VCaP (cell line): ENCODE data around the gene NCKAP5.

ENCODE experiments used
- H3K27ac ChIP-seq: fragments of 450-650 bp; 2 replicates; pipeline ENCODE4 v1.5.1; 2017
- CTCF ChIP-seq: fragments of 450-650 bp; conservative IDR thresholded peaks from 2 replicates; pipeline ENCODE4 v1.5.1; 2017; ENCODE audit warnings: mild to moderate bottlenecking, moderate library complexity

Gene NCKAP5

DNA sequence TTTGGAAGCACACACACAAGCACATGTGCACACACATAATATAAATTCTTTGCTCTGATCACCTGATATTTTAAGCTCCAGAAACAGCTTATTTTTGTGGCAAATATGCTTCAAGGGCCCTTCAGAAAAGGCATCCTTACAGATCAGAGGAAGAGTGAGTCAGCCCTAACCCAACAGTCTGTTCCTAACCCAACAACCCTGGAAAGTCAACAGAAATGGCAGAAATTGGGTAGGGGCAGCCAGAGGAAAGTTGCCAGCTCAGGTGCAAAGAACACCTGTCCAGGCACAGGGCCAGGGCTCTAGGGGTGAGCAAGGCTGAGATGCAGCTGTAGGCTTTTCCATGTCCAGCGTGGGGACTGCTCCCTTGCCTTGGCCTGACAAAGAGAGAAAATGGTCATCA is 6.4 kb upstream of the NCKAP5 start:
- no peak for TF ChIP-seq CTCF
- H3K27ac ChIP-seq: no peak overlapping the region

DNA sequence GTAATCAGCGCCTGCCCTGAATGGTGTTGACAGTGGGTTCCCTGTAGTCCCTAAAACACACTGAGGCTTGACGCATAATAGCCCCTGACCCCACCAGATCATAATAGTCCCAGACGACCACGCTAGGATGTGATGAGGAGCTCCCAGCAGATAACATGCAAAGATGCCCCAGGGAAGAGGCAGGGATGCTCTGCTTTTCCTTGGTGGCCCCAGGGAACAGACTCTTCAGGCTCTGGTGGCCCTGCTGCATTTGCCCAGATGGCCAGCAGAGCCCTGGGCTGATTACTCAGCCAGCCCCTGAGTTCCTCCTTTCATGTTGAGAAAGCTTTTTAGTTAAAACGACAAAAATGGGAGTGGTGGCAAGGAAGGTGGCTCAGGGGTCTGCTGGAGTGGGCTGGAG is 5.9 kb upstream of the NCKAP5 start:
- no peak overlapping the region for H3K27ac ChIP-seq
- no peak for TF ChIP-seq CTCF

GRCh38 chr2:133573491-133574162 is 5.4 kb upstream of the NCKAP5 start:
- TF ChIP-seq CTCF: no peak
- H3K27ac ChIP-seq: no peak overlapping the region

DNA sequence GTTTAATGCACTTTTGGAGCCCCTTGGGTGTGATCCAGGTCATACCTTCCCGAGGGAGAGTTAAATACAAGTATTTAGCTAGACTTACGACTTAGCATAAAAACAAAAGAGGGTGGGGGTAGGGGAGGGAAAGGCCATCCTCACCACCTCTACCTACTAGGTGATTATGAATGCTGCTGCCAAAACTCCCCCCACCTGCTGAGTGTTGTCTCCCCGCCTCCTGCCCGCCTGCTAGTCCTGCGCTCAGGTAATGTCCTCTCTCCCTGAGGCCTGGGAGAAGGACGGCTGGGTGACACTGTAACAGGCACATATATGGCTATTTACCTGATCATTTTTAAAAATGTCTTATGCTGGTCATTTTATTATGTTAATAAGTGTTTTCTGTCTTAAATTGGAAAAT is 3.0 kb upstream of the NCKAP5 start:
- no peak for TF ChIP-seq CTCF
- peak overlapping the region; percentile 50 for H3K27ac ChIP-seq

DNA sequence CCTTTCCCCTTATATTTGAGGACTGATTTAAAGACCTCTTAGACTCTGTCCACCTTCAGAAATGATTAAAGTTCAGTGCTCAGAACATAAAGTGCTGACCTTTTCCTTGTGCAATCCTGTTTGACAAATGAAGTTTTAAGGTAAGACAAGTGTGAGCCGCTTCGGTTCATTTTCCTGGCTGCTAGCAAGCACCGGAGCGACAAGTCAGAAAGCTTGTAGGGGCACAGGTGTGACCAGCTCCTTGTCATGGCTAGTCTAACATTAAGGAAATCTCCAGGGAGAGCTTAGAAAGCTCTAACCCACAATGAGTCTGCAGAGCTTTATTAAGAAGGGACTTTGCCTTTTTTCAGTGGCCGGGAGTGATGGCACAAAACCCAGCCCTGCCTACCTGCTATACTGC is 2.3 kb upstream of the NCKAP5 start:
- no peak for TF ChIP-seq CTCF
- H3K27ac ChIP-seq: no peak overlapping the region

DNA sequence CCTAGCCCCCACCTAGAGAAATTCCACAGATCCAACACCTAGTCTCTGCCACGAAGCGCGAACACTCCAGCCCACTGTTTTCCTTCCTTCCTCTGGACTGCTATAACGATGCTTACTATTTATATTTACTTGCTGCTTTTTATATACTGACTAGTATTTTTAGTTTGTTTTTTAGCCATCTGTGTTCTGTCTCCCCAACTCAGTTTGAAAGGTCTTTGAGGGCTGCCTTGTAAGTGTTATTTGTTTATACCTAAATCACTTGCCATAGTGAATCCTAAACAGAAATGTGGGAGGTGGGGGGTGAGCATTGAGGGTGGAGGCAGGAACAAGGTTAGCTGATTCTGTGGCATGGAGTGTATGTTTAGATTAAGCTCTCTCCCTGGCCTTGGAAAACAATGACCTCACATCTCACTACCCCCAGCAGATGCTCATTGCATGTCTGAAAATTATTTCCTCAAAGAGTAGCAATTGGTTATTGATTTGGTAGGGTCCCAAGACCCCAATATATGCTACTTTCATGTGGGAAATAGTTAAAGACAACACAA is 1.1 kb upstream of the NCKAP5 start:
- no peak overlapping the region for H3K27ac ChIP-seq
- TF ChIP-seq CTCF: no peak

DNA sequence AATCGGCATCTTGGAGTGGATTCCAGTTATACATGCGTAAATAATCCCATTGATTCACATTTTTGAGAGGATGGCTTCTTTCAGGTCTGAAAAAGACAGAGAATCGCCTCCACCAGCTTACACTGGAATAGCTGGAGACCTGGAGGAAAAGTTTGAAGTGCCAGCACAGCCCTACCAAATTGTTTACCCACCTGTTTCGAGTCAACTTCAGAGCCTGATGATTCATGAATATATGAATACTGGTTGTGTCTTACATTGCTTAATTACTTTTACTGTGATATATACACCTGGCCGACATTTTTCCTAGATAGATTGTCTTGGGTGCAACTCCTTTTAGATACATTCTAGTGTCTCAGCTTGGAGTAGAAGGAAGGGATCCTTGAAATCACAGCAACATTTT is 335 bp upstream of the NCKAP5 start:
- no peak for TF ChIP-seq CTCF
- H3K27ac ChIP-seq: peak overlapping the region; percentile 68
